T-helper 1 cell treated with Interleukin-12 subunit alpha and Interleukin-12 subunit beta and Interleukin-4 antibody, amounts not matched to agents 30 μg/mL and 1 μg/mL, for 36 hours (primary cell): ENCODE data around the gene GAB4.
"Not testable (repeated sequence)": the region's sequence is repeated elsewhere in the genome, so short reads cannot be mapped to it uniquely, and the experiment has no call there.

ENCODE experiments used
- H3K27ac Mint-ChIP-seq: one replicate; pipeline ENCODE4 v1.8.0; 2021; ENCODE audit warnings: mild to moderate bottlenecking, mixed read lengths
- H3K27me3 Mint-ChIP-seq: one replicate; pipeline ENCODE4 v1.8.0; 2021; ENCODE audit warnings: low read depth, mixed read lengths
- H3K36me3 Mint-ChIP-seq: one replicate; pipeline ENCODE4 v1.8.0; 2021; ENCODE audit warnings: low read depth, mixed read lengths
- H3K4me1 Mint-ChIP-seq: one replicate; pipeline ENCODE4 v1.8.0; 2021; ENCODE audit warnings: low read depth, mixed read lengths
- H3K4me3 Mint-ChIP-seq: one replicate; pipeline ENCODE4 v1.8.0; 2021; ENCODE audit warnings: mild to moderate bottlenecking, moderate library complexity, mixed read lengths
- H3K9me3 Mint-ChIP-seq: one replicate; pipeline ENCODE4 v1.8.0; 2021; ENCODE audit warnings: mixed read lengths

Gene GAB4

GRCh38 chr22:16956290-16956689 is 51.7 kb downstream of the GAB4 start:
- Mint-ChIP-seq H3K9me3 (no peaks in the 10 kb centered on the region), H3K4me3 (no peak overlapping the region), H3K27me3 (no peaks in the 10 kb centered on the region), H3K36me3 (no peaks in the 10 kb centered on the region), H3K27ac (no peak overlapping the region), H3K4me1 (peaks cover 6% of the 10 kb centered on the region)

GRCh38 chr22:16955678-16956210 is 52.3 kb downstream of the GAB4 start:
- no peak overlapping the region for H3K4me3 Mint-ChIP-seq
- H3K36me3 Mint-ChIP-seq: no peaks in the 10 kb centered on the region
- H3K9me3 Mint-ChIP-seq: no peaks in the 10 kb centered on the region
- H3K27me3 Mint-ChIP-seq: no peaks in the 10 kb centered on the region
- no peak overlapping the region for H3K27ac Mint-ChIP-seq
- peaks cover 6% of the 10 kb centered on the region for H3K4me1 Mint-ChIP-seq

- Mint-ChIP-seq H3K36me3 (no peaks in the 10 kb centered on the region), H3K27me3 (no peaks in the 10 kb centered on the region), H3K4me1 (peaks cover 8% of the 10 kb centered on the region), H3K9me3 (no peaks in the 10 kb centered on the region), H3K27ac (no peak overlapping the region), H3K4me3 (no peak overlapping the region)
These were observed 52.9 kb downstream of the GAB4 start for GRCh38 chr22:16955081-16955480.

GRCh38 chr22:16954060-16954403 is 54.0 kb downstream of the GAB4 start:
- H3K4me3 Mint-ChIP-seq: no peak overlapping the region
- H3K36me3 Mint-ChIP-seq: no peaks in the 10 kb centered on the region
- no peak overlapping the region for H3K27ac Mint-ChIP-seq
- no peaks in the 10 kb centered on the region for H3K9me3 Mint-ChIP-seq
- H3K4me1 Mint-ChIP-seq: peaks cover 19% of the 10 kb centered on the region
- H3K27me3 Mint-ChIP-seq: no peaks in the 10 kb centered on the region

- Mint-ChIP-seq H3K4me3 (no peak overlapping the region), H3K27me3 (no peaks in the 10 kb centered on the region), H3K4me1 (peaks cover 19% of the 10 kb centered on the region), H3K27ac (no peak overlapping the region), H3K9me3 (no peaks in the 10 kb centered on the region), H3K36me3 (no peaks in the 10 kb centered on the region)
These were observed 54.6 kb downstream of the GAB4 start for GRCh38 chr22:16953206-16954059.

GRCh38 chr22:16949561-16949960 is 58.5 kb downstream of the GAB4 start:
- Mint-ChIP-seq H3K27me3 (no peaks in the 10 kb centered on the region), H3K27ac (no peak overlapping the region), H3K4me1 (peaks cover 15% of the 10 kb centered on the region), H3K36me3 (no peaks in the 10 kb centered on the region), H3K9me3 (no peaks in the 10 kb centered on the region), H3K4me3 (no peak overlapping the region)

GRCh38 chr22:16937811-16938210 is 70.2 kb downstream of the GAB4 start:
- H3K9me3 Mint-ChIP-seq: no peaks in the 10 kb centered on the region
- no peak overlapping the region for H3K4me3 Mint-ChIP-seq
- no peaks in the 10 kb centered on the region for H3K4me1 Mint-ChIP-seq
- H3K36me3 Mint-ChIP-seq: no peaks in the 10 kb centered on the region
- no peak overlapping the region for H3K27ac Mint-ChIP-seq
- H3K27me3 Mint-ChIP-seq: no peaks in the 10 kb centered on the region

GRCh38 chr22:16937209-16937608 is 70.8 kb downstream of the GAB4 start:
- not testable (repeated sequence) for H3K27ac Mint-ChIP-seq, H3K27me3 Mint-ChIP-seq, H3K4me1 Mint-ChIP-seq, H3K4me3 Mint-ChIP-seq, H3K36me3 Mint-ChIP-seq, H3K9me3 Mint-ChIP-seq

- H3K27me3 Mint-ChIP-seq: peaks cover under 1% of the 10 kb centered on the region
- H3K4me3 Mint-ChIP-seq: no peak overlapping the region
- no peaks in the 10 kb centered on the region for H3K9me3 Mint-ChIP-seq
- no peaks in the 10 kb centered on the region for H3K36me3 Mint-ChIP-seq
- no peak overlapping the region for H3K27ac Mint-ChIP-seq
- H3K4me1 Mint-ChIP-seq: no peaks in the 10 kb centered on the region
These were observed 71.4 kb downstream of the GAB4 start for GRCh38 chr22:16936625-16937024.

GRCh38 chr22:16935209-16935608 is 72.8 kb downstream of the GAB4 start:
- no peak overlapping the region for H3K27ac Mint-ChIP-seq
- no peaks in the 10 kb centered on the region for H3K4me1 Mint-ChIP-seq
- H3K9me3 Mint-ChIP-seq: no peaks in the 10 kb centered on the region
- H3K27me3 Mint-ChIP-seq: peaks cover 8% of the 10 kb centered on the region
- H3K36me3 Mint-ChIP-seq: no peaks in the 10 kb centered on the region
- no peak overlapping the region for H3K4me3 Mint-ChIP-seq

- Mint-ChIP-seq H3K4me1 (no peaks in the 10 kb centered on the region), H3K36me3 (no peaks in the 10 kb centered on the region), H3K27me3 (peaks cover 11% of the 10 kb centered on the region), H3K9me3 (no peaks in the 10 kb centered on the region), H3K4me3 (no peak overlapping the region), H3K27ac (no peak overlapping the region)
These were observed 74.4 kb downstream of the GAB4 start for GRCh38 chr22:16933291-16934282.

GRCh38 chr22:16932577-16932976 is 75.4 kb downstream of the GAB4 start:
- Mint-ChIP-seq H3K9me3 (no peaks in the 10 kb centered on the region), H3K27ac (no peak overlapping the region), H3K27me3 (peaks cover 18% of the 10 kb centered on the region), H3K4me1 (no peaks in the 10 kb centered on the region), H3K36me3 (no peaks in the 10 kb centered on the region), H3K4me3 (no peak overlapping the region)

GRCh38 chr22:16925407-16925966 is 82.5 kb downstream of the GAB4 start:
- peaks cover 54% of the 10 kb centered on the region for H3K27me3 Mint-ChIP-seq
- no peaks in the 10 kb centered on the region for H3K9me3 Mint-ChIP-seq
- no peak overlapping the region for H3K4me3 Mint-ChIP-seq
- H3K36me3 Mint-ChIP-seq: no peaks in the 10 kb centered on the region
- no peak overlapping the region for H3K27ac Mint-ChIP-seq
- no peaks in the 10 kb centered on the region for H3K4me1 Mint-ChIP-seq

GRCh38 chr22:16922706-16923105 is 85.3 kb downstream of the GAB4 start:
- Mint-ChIP-seq H3K27me3 (peaks cover 44% of the 10 kb centered on the region), H3K36me3 (no peaks in the 10 kb centered on the region), H3K9me3 (no peaks in the 10 kb centered on the region), H3K4me3 (no peak overlapping the region), H3K27ac (no peak overlapping the region), H3K4me1 (no peaks in the 10 kb centered on the region)
